ENCODE data around the gene CFAP410. TPM values are rescaled to one million over a fixed set of nuclear protein-coding genes. Genes with fewer than 3 reads are reported as not detected.
A peak's percentile ranks its signal among the peaks of the same experiment; 100 is the strongest.

The CFAP410 gene
- total and polyA plus RNA-seq, 2 of the 13 experiments (the other 11 are each of a cell fraction or from before 2014, with no cell fraction given): 8.0 to 20.1 TPM

GRCh38 chr21:44338971-44339910, at the start of gene CFAP410 (continued):
- TF ChIP-seq, protein P1, sequence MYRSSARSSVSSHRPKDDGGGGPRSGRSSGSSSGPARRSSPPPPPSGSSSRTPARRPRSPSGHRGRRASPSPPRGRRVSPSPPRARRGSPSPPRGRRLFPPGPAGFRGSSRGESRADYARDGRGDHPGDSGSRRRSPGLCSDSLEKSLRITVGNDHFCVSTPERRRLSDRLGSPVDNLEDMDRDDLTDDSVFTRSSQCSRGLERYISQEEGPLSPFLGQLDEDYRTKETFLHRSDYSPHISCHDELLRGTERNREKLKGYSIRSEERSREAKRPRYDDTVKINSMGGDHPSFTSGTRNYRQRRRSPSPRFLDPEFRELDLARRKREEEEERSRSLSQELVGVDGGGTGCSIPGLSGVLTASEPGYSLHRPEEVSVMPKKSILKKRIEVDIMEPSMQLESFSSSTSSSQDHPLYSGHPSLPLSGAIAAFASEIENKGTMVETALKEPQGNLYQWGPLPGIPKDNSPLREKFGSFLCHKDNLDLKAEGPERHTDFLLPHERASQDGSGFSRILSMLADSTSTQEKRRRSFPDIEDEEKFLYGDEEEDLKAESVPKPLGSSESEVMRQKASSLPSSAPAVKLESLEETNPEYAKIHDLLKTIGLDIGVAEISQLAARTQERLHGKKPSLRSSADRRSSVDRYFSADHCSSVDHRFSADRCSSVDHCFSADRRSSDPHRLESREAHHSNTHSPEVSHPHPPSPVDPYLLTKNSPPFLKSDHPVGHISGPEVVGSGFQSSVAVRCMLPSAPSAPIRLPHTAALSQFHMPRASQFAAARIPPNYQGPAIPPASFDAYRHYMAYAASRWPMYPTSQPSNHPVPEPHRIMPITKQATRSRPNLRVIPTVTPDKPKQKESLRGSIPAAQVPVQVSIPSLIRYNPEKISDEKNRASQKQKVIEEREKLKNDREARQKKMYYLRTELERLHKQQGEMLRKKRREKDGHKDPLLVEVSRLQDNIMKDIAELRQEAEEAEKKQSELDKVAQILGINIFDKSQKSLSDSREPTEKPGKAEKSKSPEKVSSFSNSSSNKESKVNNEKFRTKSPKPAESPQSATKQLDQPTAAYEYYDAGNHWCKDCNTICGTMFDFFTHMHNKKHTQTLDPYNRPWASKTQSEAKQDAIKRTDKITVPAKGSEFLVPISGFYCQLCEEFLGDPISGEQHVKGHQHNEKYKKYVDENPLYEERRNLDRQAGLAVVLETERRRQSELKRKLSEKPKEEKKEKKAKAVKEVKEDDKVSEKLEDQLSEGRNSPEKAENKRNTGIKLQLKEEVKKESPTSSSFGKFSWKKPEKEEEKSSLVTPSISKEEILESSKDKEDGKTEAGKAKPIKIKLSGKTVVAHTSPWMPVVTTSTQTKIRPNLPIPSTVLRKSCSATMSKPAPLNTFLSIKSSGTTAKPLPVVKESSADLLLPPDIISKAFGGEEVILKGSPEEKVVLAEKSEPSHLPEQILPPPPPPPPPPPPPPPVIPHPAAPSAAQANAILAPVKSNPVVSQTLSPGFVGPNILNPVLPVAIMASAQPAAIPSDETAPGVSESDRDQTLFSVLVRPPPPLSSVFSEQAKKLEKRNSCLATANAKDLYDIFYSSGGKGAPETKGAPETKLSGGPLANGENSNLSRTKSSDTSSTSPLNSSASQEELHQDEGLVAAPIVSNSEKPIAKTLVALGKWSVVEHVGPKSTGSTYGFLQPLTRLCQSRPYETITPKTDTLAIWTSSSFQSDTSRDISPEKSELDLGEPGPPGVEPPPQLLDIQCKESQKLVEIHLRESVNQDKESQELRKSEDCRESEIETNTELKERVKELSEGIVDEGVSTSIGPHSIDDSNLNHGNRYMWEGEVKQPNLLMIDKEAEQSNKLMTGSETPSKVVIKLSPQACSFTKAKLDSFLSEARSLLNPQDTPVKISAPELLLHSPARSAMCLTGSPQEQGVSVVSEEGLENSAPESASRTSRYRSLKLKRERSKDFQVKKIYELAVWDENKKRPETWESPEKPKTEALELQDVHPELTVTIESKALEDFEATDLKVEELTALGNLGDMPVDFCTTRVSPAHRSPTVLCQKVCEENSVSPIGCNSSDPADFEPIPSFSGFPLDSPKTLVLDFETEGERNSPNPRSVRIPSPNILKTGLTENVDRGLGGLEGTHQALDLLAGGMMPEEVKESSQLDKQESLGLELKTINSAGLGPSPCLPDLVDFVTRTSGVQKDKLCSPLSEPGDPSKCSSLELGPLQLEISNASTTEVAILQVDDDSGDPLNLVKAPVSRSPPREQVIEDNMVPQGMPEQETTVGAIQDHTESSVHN (CRISPR knock-in tag; IDR thresholded peaks at IDR 0.05): peak; percentile 47; the same call in 1 of the 2 replicates
- TF ChIP-seq ISL2 (CRISPR knock-in tag; IDR thresholded peaks at IDR 0.05): no peak; the same call in 1 of the 2 replicates
- 0 out of 2 replicates have a peak, but pooled peaks have one; percentile 38 for TF ChIP-seq KDM3A (CRISPR knock-in tag; IDR thresholded peaks at IDR 0.05; ENCODE audit: low read depth)
- no peak for TF ChIP-seq CHD4 (IDR thresholded peaks at IDR 0.05; ENCODE audit: borderline replicate concordance, low read length)
- no peak for TF ChIP-seq ZNF672 (CRISPR knock-in tag; IDR thresholded peaks at IDR 0.05)
- no peak for TF ChIP-seq HMG20B (CRISPR knock-in tag; conservative IDR thresholded peaks at IDR 0.05)
- TF ChIP-seq ZNF558 (CRISPR knock-in tag; IDR thresholded peaks at IDR 0.05; ENCODE audit: borderline replicate concordance): no peak
- no peak for TF ChIP-seq MTF2 (CRISPR knock-in tag; IDR thresholded peaks at IDR 0.05; ENCODE audit: borderline replicate concordance)
- peak; percentile 85; the same call in 1 of the 2 replicates for TF ChIP-seq MXD3 (CRISPR knock-in tag; IDR thresholded peaks at IDR 0.05)
- TF ChIP-seq, protein P2, sequence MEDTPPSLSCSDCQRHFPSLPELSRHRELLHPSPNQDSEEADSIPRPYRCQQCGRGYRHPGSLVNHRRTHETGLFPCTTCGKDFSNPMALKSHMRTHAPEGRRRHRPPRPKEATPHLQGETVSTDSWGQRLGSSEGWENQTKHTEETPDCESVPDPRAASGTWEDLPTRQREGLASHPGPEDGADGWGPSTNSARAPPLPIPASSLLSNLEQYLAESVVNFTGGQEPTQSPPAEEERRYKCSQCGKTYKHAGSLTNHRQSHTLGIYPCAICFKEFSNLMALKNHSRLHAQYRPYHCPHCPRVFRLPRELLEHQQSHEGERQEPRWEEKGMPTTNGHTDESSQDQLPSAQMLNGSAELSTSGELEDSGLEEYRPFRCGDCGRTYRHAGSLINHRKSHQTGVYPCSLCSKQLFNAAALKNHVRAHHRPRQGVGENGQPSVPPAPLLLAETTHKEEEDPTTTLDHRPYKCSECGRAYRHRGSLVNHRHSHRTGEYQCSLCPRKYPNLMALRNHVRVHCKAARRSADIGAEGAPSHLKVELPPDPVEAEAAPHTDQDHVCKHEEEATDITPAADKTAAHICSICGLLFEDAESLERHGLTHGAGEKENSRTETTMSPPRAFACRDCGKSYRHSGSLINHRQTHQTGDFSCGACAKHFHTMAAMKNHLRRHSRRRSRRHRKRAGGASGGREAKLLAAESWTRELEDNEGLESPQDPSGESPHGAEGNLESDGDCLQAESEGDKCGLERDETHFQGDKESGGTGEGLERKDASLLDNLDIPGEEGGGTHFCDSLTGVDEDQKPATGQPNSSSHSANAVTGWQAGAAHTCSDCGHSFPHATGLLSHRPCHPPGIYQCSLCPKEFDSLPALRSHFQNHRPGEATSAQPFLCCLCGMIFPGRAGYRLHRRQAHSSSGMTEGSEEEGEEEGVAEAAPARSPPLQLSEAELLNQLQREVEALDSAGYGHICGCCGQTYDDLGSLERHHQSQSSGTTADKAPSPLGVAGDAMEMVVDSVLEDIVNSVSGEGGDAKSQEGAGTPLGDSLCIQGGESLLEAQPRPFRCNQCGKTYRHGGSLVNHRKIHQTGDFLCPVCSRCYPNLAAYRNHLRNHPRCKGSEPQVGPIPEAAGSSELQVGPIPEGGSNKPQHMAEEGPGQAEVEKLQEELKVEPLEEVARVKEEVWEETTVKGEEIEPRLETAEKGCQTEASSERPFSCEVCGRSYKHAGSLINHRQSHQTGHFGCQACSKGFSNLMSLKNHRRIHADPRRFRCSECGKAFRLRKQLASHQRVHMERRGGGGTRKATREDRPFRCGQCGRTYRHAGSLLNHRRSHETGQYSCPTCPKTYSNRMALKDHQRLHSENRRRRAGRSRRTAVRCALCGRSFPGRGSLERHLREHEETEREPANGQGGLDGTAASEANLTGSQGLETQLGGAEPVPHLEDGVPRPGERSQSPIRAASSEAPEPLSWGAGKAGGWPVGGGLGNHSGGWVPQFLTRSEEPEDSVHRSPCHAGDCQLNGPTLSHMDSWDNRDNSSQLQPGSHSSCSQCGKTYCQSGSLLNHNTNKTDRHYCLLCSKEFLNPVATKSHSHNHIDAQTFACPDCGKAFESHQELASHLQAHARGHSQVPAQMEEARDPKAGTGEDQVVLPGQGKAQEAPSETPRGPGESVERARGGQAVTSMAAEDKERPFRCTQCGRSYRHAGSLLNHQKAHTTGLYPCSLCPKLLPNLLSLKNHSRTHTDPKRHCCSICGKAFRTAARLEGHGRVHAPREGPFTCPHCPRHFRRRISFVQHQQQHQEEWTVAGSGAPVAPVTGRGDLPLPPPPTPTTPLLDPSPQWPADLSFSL (CRISPR knock-in tag; IDR thresholded peaks at IDR 0.05): no peak
- TF ChIP-seq KAT7 (CRISPR knock-in tag; IDR thresholded peaks at IDR 0.05; ENCODE audit: borderline replicate concordance): peak; percentile 78; the same call in 1 of the 2 replicates
- TF ChIP-seq NONO (IDR thresholded peaks at IDR 0.05): no peak
- TF ChIP-seq NONO (CRISPR knock-in tag; conservative IDR thresholded peaks at IDR 0.05): peak; percentile 96
